ENCODE measurements around the gene ANKRD27.
A peak's percentile ranks its signal among the peaks of the same experiment; 100 is the strongest.

Gene ANKRD27

GRCh38 chr19:32650671-32651070, 24.3 kb downstream of the ANKRD27 start:
- DNase-seq = no peak

DNA sequence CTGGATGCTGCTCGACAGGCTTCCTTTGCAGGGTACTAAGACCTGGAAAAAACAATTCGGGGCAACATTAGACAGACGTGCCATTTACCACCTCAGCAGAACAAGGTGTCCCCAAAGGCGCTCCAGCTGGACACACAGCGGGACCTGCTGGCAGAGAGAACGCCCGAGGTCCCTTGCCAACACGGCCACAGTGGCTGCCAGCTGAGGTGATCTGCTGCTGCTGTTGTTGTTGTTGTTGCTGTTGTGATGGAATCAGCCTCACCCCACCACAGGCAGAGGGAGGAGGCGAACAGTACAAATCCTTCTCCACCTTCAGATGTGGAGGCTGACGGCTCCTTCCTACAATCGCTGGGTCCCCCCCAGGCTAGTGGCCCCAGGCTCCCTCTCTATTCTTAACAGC, 25.2 kb downstream of the ANKRD27 start:
- no peak for DNase-seq

DNA sequence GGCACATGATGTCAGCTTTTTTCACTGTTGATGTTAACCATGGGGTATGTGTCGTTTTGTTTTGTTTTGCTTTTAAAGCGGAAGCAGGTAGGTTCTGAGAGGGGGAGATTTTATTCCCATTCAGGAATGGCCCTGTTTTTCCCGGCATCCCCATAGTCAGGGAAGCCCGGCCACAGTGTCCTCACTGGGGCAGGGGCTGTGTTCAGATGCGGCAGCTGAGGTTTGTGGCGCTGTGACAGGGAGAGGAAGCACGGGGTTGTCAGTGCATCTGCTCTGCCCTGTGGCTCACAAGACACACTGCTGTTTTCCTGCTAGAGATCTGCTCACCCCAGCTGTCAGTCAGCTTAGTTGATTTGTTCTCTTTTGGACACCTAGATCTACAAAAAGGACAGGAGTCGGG, 27.6 kb downstream of the ANKRD27 start:
- no peak for DNase-seq

DNA sequence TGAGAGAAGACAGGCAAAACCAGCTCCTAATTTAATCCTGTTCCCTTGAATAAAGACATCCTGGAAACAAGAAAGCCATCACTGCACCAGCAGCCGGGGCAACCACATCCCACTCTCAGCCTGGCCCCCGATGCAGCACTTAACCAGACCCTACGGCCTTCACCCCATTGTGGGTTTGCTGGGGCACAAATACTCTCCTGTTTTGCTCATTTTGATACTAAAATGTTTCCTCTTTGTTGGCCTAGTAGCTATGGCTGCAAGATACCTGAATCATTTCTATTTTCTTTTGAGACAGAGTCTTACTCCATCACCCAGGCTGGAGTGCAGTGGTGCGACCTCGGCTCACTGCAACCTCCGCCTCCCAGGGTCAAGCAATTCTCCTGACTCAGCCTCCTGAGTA, 28.4 kb downstream of the ANKRD27 start:
- no peak for DNase-seq

GRCh38 chr19:32642771-32643170, 32.2 kb downstream of the ANKRD27 start:
- DNase-seq = no peak

DNA sequence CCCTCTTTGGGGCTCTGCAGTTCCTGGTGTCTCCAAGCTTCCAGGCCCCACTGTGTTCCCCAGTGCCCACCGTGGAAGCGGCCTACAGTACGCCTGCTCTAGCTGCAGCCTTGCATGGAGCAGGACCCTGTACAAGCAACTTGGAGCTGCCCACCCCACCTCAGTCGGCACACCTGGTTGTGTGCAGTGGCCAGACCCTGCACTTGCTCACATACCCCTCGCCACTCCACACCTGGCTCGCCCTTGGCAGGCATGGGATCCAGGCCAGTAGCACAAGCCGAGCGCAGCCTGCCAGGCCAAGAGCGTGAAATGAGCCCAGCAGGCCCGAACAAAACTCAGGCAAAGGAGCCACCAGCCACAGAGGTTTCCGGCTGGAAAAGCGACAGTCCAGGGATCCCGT, 36.4 kb downstream of the ANKRD27 start:
- no peak for DNase-seq

GRCh38 chr19:32637480-32637879, 37.5 kb downstream of the ANKRD27 start:
- DNase-seq = no peak

DNA sequence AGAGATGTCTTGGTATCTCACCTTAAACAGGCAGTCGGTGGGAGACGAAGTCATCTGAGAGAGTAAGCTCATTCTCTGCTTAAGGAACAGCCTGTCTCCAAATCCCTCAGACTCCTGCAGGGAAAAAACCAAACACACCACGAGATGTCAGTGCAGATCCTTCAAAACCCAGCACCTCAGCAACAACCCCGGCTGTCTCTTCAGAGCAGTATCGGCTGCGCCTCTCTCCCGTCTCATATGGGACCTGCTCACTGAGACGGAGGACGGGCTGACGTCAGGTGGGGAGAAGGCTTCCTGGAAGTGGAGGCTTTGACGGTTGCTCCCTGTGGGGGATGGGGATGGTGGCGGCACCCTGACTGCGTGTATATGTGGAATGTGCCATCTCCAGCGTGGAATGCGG, 43.6 kb downstream of the ANKRD27 start:
- DNase-seq = no peak

- no peak for DNase-seq
These were observed 44.6 kb downstream of the ANKRD27 start for GRCh38 chr19:32630338-32630737.

- no peak for DNase-seq
These were observed 47.2 kb downstream of the ANKRD27 start for GRCh38 chr19:32627714-32628270.

GRCh38 chr19:32626969-32627368, 48.0 kb downstream of the ANKRD27 start:
- no peak for DNase-seq

- DNase-seq = no peak
These were observed 50.6 kb downstream of the ANKRD27 start for GRCh38 chr19:32624410-32624809.

GRCh38 chr19:32622002-32622401, 53.0 kb downstream of the ANKRD27 start:
- DNase-seq = no peak

GRCh38 chr19:32619051-32619685, 55.8 kb downstream of the ANKRD27 start:
- DNase-seq = no peak

DNA sequence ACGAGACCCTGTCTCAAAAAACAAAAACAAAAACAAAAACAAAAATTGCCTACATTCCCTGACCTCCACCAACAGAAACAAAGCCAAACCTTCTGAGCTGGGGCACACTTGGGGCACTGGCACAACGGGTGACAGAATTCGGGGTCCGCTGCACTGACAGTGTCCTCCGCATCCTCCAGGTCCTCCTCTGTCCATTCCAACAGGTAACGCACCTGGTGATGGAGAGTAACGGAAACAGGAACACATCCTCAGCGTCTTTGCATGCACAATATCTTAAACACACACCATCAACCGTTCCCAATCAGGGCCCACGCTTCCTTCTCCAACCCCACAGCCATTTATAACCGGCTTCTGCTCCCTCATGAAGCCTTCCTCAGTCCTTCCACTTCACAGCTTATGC, 59.4 kb downstream of the ANKRD27 start:
- DNase-seq = no peak

DNA sequence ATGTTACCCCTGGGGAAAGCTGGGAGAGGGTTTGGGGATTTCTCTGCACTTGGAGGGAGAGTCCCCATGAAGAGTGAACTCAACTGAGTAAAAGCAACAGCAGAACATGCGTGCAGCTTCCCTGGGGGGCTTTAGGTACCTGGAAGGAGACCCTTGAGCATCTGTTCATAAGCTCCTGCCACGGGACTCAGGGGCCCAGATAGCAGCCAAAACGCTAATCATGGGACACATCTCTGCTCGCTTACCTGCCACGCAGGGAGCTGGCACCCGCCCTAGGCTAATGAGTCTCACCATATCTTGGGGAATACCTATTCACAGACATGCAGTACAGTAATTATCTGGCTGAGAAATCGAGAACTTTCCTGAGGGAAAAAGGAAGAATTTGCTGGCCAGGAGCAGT, 60.1 kb downstream of the ANKRD27 start:
- DNase-seq = no peak

DNA sequence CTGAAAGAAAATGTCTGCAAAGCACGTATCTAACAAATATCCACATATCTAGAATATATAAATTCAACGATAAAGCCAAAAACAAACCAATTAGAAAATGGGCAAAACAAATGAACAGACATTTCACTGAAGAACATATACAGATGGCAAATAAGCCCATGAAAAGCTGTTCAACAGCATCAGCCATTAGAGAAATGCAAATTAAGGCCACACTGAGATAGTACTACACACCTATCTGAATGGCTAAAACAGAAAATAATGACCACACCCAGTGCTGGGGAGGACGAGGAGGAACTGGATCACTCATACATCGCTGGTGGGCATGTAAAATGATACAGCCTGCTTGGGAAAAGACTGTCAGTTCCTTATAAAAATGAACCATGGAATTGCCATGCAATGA, 62.0 kb downstream of the ANKRD27 start:
- DNase-seq = no peak

DNA sequence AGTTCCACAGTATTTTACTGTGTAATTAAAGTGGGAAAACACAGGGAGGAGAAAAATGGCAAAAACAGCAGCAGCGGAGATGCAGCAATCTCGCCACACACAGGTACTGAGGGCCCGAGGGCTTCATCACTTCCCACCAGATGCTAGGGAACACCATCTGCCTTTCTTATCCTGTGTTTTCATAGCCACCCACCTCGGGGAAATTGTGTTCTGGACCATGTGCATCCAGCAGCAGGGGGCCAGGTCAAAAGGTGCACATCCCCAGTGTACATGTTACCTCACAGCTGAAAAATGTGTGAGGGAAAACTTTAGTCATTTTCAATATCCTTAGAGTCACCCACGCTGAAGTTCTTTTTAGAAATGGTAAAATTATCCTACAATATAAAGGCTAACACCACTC, 63.8 kb downstream of the ANKRD27 start:
- DNase-seq = no peak

GRCh38 chr19:32607479-32607878, 67.5 kb downstream of the ANKRD27 start:
- DNase-seq = no peak

DNA sequence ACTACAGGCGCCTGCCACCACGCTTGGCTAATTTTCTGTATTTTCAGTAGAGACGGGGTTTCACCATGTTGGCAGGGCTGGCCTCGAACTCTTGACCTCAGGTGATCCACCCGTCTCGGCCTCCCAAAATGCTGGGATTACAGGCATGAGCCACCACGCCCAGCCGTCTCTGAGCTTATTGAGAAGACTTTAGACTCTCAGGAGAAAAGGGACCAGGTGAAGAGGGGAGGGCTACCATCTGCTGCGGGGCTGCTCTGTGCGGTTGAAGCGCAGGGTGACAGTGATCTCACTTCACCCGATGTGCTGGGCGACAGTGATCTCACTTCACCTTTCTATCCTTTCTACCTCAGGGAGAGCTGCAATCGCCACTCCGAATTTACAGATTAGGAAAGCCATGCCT, 68.7 kb downstream of the ANKRD27 start:
- no peak for DNase-seq

DNA sequence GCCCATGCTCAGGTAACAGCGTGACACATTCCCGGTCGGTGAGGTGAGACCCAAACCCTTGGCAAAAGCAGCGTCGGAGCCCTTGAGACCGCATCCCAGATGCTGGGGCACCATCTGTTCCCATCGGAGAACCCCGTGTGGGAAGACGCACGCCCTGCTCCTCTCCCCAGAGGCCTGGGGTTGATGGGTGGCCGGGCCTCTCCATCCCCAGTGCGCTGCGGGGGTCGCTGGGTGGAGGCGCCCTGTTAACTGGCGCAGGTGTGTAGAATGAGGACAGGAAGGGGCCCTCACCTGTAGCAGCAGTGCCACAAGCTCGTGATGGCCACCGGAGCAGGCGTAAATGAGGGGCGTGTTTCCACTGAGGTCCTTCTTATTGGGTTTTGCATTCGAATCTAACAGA, 69.4 kb downstream of the ANKRD27 start:
- no peak for DNase-seq

- no peak for DNase-seq
These were observed 71.0 kb downstream of the ANKRD27 start for GRCh38 chr19:32603961-32604360.

DNA sequence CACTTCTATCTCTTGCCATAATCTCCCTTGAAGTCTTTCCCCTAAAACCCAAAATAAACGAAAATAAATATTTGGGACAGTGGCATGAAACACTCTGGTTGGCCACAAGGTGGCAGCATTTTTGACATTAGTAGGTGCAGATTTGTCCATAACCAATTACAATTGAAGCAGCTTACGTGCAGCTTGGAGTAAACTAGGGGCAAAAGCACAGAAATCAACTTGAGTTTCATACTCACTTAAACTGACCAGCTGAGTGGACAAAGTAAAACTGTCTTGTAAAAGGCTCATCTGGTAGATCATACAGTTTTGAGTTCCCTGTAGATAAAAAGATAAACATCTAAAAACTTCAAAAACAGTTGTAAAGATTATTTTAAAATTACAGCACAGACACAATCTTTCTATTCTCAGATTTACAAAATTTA, 75.2 kb downstream of the ANKRD27 start:
- DNase-seq = peak; percentile 77

DNA sequence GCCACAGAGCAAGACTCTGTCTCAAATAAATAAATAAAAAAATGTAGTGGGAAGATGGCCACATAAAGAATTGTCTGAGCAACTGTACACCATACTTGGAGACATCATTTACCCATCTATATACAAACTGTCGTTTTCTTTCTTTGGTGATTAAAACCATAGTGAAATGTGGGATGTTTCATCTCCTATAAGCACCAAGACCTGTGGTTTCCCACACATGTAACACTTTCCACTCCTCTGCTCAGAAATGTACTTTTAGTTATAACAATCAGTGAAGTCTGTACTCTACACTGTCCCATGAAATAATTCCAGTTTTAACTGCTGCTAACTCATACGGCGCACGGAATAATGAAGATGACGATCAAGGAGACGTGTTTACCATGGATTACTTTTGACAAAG, 75.7 kb downstream of the ANKRD27 start:
- DNase-seq = no peak

DNA sequence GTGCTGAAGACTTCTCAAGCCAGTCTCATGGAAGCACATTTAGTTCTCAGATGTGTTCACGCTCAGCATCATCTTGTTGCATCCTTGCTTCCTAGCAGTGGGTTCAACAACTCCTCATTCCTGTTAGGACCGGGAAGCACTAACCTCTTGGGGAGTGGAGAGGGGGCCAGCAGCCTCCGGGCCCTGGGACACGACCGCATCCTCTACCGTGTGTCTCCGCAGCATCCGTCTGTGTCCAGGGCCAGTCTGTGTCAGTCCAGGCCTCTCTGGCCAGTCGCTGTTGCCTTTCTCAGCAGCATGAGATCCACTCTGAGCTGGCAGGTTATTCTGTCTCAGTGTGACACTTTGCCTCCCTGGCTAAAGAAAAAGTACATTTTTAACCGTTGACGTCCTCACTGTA, 77.0 kb downstream of the ANKRD27 start:
- DNase-seq = no peak
